Ectodermal cell (in vitro differentiated cells): Measurements from ENCODE around the gene MARF1.
"Not testable (repeated sequence)": the region's sequence is repeated elsewhere in the genome, so short reads cannot be mapped to it uniquely, and the experiment has no call there.

Experiments
- H3K27ac ChIP-seq: 2 replicates; pipeline ENCODE4 v1.7.0; 2013; ENCODE audit warnings: mild to moderate bottlenecking, low read depth, low read length; ENCODE audit not compliant: insufficient read depth, poor library complexity, severe bottlenecking
- H3K27me3 ChIP-seq: 2 replicates; pipeline ENCODE4 v1.7.0; 2013; ENCODE audit warnings: mild to moderate bottlenecking, low read length; ENCODE audit not compliant: insufficient read depth, control insufficient read depth, poor library complexity, severe bottlenecking
- H3K36me3 ChIP-seq: one replicate; pipeline ENCODE4 v1.7.0; 2013; ENCODE audit warnings: low read length; ENCODE audit not compliant: control insufficient read depth, insufficient read depth
- H3K4me1 ChIP-seq: one replicate; pipeline ENCODE4 v1.7.0; 2013; ENCODE audit warnings: low read length; ENCODE audit not compliant: control insufficient read depth, insufficient read depth
- H3K4me3 ChIP-seq: 2 replicates; pipeline ENCODE4 v1.7.0; 2013; ENCODE audit warnings: low read depth, low read length, control low read depth; ENCODE audit not compliant: insufficient read depth
- H3K9me3 ChIP-seq: 2 replicates; pipeline ENCODE4 v1.7.0; 2013; ENCODE audit warnings: mild to moderate bottlenecking, low read length, moderate library complexity; ENCODE audit not compliant: control insufficient read depth
- WGBS, 2 experiments: methylation state at CpG; one replicate each; pipeline ENCODE4 v1.1.7; 2013; ENCODE audit warnings: missing lambda C conversion rate in 2 of 2; 5-methylcytosine and 5-hydroxymethylcytosine counted together

Gene MARF1

GRCh38 chr16:15586716-15587115, 56.2 kb downstream of the MARF1 start:
- Histone ChIP-seq H3K27me3 (no peaks in the 10 kb centered on the region), H3K27ac (no peak overlapping the region), H3K36me3 (peaks cover 34% of the 10 kb centered on the region), H3K4me3 (no peak overlapping the region), H3K9me3 (no peaks in the 10 kb centered on the region), H3K4me1 (no peaks in the 10 kb centered on the region)
- WGBS, 2 experiments = 94 to 95% methylated on average over 12 of the region's 12 CpGs

GRCh38 chr16:15585956-15586355, 57.0 kb downstream of the MARF1 start:
- H3K27ac ChIP-seq = no peak overlapping the region
- H3K4me1 ChIP-seq = no peaks in the 10 kb centered on the region
- WGBS, 2 experiments = 88 to 92% methylated on average over 1 of the region's 1 CpG
- H3K27me3 ChIP-seq = no peaks in the 10 kb centered on the region
- H3K9me3 ChIP-seq = no peaks in the 10 kb centered on the region
- peaks cover 36% of the 10 kb centered on the region for H3K36me3 ChIP-seq
- H3K4me3 ChIP-seq = no peak overlapping the region

- Histone ChIP-seq H3K27ac (no peak overlapping the region), H3K9me3 (no peaks in the 10 kb centered on the region), H3K4me3 (no peak overlapping the region), H3K4me1 (no peaks in the 10 kb centered on the region), H3K27me3 (no peaks in the 10 kb centered on the region), H3K36me3 (peaks cover 36% of the 10 kb centered on the region)
- 95 to 96% methylated on average over 4 of the region's 4 CpGs for WGBS, 2 experiments
Measured at GRCh38 chr16:15583526-15583925, 59.4 kb downstream of the MARF1 start.

GRCh38 chr16:15581127-15581815, 61.7 kb downstream of the MARF1 start:
- WGBS, 2 experiments = 93 to 98% methylated on average over 10 of the region's 10 CpGs
- H3K36me3 ChIP-seq = peaks cover 26% of the 10 kb centered on the region
- no peaks in the 10 kb centered on the region for H3K4me1 ChIP-seq
- no peak overlapping the region for H3K4me3 ChIP-seq
- H3K27me3 ChIP-seq = no peaks in the 10 kb centered on the region
- no peaks in the 10 kb centered on the region for H3K9me3 ChIP-seq
- no peak overlapping the region for H3K27ac ChIP-seq

- peaks cover 15% of the 10 kb centered on the region for H3K36me3 ChIP-seq
- H3K27me3 ChIP-seq = no peaks in the 10 kb centered on the region
- no peak overlapping the region for H3K4me3 ChIP-seq
- no peaks in the 10 kb centered on the region for H3K4me1 ChIP-seq
- no peak overlapping the region for H3K27ac ChIP-seq
- no peaks in the 10 kb centered on the region for H3K9me3 ChIP-seq
- WGBS, 2 experiments = 95 to 96% methylated on average over 4 of the region's 4 CpGs
Measured at GRCh38 chr16:15578824-15579223, 64.1 kb downstream of the MARF1 start.

GRCh38 chr16:15576960-15577958, 65.7 kb downstream of the MARF1 start:
- Histone ChIP-seq H3K4me1 (no peaks in the 10 kb centered on the region), H3K9me3 (no peaks in the 10 kb centered on the region), H3K27ac (no peak overlapping the region), H3K36me3 (peaks cover 4% of the 10 kb centered on the region), H3K27me3 (no peaks in the 10 kb centered on the region), H3K4me3 (no peak overlapping the region)
- WGBS, 2 experiments = 95 to 96% methylated on average over 20 of the region's 20 CpGs

- Histone ChIP-seq H3K36me3 (no peaks in the 10 kb centered on the region), H3K9me3 (no peaks in the 10 kb centered on the region), H3K27me3 (no peaks in the 10 kb centered on the region), H3K4me3 (no peak overlapping the region), H3K4me1 (no peaks in the 10 kb centered on the region), H3K27ac (no peak overlapping the region)
- 94 to 98% methylated on average over 4 of the region's 4 CpGs for whole genome bisulfite sequencing, 2 experiments
Measured at GRCh38 chr16:15575293-15576049, 67.5 kb downstream of the MARF1 start.

GRCh38 chr16:15574614-15574948, 68.4 kb downstream of the MARF1 start:
- Histone ChIP-seq H3K4me3 (no peak overlapping the region), H3K27ac (no peak overlapping the region), H3K27me3 (no peaks in the 10 kb centered on the region), H3K9me3 (no peaks in the 10 kb centered on the region), H3K36me3 (no peaks in the 10 kb centered on the region), H3K4me1 (no peaks in the 10 kb centered on the region)
- WGBS, 2 experiments = 90 to 93% methylated on average over 10 of the region's 10 CpGs

- 91 to 97% methylated on average over 11 of the region's 11 CpGs for WGBS, 2 experiments
- not testable (repeated sequence) for H3K4me1 ChIP-seq
Measured at GRCh38 chr16:15573896-15574613, 68.9 kb downstream of the MARF1 start.

More at GRCh38 chr16:15573896-15574613, 68.9 kb downstream of the MARF1 start:
- H3K27ac ChIP-seq, H3K4me3 ChIP-seq, H3K27me3 ChIP-seq, H3K9me3 ChIP-seq, H3K36me3 ChIP-seq: not testable (repeated sequence)
